OCI-LY1 (cell line): ENCODE measurements around the gene ST6GALNAC4.

Experiments used
- CTCF ChIP-seq: fragments of 200-600 bp; sonication (generic), shearing (Covaris generic); IDR thresholded peaks from 2 replicates; pipeline ENCODE4 v1.5.1; 2017; ENCODE audit warnings: mild to moderate bottlenecking, antibody characterized with exemption, low read length, moderate library complexity, mixed read lengths
- EZH2 ChIP-seq: fragments of 200-600 bp; sonication (generic), shearing (Covaris generic); IDR thresholded peaks from 2 replicates; pipeline ENCODE4 v1.8.0; 2017; ENCODE audit warnings: borderline replicate concordance, mixed run types, mild to moderate bottlenecking, antibody characterized with exemption, low read length, moderate library complexity, mixed read lengths

GRCh38 chr9:127865645-127866464, 51.0 kb downstream of the ST6GALNAC4 start:
- no peak for TF ChIP-seq EZH2
- TF ChIP-seq CTCF: no peak
